ENCODE measurements around the gene GRB2.
"Not testable (repeated sequence)": the region's sequence is repeated elsewhere in the genome, so short reads cannot be mapped to it uniquely, and the experiment has no call there.

Gene GRB2

DNA sequence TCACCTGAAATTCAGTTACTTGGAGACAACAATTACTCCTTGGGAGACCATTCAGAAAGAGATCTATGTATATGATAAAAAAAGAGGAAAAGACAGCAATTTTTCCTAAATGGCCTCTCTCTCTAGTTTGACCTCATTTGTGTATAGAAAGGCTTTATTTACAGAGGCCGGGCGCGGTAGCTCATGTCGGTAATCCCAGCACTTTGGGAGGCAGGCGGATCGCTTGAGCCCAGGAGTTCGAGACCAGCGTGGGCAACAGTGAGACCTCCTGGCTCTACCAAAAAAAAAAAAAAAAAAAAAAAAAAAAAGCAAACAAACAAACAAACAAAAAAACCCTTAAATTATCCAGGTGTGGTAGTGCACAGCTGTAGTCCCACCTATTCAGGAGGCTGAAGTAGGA lies 20.7 kb downstream of the GRB2 start:
- no peak for DNase-seq

DNA sequence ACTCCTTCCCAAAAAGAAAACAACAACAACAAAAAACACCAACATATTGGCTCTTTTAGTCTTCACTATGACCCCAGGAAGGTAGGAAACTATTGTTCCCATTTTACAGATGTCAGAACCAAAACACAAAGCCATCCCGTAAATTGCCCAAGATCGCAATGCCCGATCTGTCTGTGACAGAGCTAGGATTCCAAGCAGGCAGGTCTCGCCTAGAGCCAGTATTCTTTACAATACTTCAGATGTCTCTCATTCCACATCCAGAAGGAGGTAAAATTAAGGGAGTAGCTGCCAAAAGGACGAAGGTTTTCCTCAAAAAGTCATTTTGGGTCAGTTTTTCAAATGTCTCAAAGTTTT lies 21.7 kb downstream of the GRB2 start:
- DNase-seq: no peak

DNA sequence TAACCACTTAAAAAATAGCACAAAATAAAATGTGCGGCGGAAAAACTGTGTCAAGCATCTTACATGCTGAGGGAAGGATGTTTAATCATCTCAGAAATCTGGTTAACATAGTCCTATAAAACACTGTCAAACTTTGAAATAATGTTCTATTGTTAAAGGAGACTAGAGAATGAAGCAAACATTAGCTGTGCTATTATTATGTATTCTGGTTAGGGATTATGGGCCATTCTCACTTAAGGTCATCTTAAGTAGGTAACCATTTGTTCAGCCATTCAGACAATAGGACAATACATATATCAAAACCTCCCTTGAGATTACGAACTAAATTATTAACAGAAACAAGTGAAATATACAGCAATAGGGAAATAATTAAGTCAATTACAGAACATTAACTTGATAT lies 24.7 kb downstream of the GRB2 start:
- DNase-seq: no peak

DNA sequence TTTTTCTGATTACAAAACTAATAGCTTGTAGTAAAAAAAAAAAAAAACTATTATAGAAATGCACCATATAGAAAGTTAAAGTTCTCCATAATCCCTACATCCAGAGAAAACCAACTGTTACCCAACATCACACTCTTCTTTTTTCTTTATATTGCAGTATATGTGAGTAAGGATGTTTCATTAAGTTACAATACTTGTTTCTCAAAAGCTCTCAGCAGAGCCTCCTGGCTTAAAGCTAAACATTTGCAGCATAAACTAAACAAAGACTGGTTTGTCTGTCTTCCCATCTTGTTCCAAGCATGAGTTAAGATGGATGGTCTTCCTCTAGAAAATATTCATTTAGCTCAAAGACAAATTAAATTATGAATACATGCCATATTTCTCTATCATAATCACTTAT lies 25.2 kb downstream of the GRB2 start:
- DNase-seq: no peak

DNA sequence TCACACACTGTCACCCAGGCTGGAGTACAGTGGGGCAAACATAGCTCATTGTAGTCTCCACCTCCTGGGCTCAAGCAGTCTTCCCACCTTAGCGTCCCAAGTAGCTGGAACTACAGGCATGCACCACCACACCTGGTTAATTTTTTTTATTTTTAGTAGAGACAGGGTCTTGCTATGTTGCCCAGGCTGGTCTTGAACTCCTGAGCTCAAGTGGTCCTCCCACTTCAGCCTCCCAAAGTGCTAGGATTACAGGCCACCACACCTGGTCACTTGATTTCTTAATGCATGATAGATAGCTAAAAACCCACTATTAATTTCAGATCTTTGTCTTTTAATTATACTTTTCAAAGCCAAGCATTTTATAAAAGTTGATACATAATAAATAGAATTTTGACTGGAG lies 26.1 kb downstream of the GRB2 start:
- not testable (repeated sequence) for DNase-seq

DNA sequence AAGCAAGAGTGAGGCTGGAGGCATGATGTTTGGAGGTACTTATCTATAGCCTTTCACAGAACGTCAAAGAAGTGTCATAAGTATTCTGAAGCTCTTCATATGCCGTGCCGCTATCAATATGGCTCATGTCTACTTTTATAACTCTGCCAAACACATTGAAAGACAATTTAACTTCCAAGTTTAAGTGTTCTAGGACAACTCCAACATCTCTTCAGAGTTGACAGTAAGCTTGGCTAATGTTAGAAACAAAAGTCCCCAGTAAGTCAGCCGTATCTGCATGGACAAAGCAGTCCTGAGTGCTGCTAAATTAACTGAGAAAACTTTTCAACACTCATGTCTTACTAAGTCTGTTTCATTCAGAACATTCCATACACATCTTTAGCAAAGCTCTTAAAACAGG lies 32.2 kb downstream of the GRB2 start:
- DNase-seq: no peak

DNA sequence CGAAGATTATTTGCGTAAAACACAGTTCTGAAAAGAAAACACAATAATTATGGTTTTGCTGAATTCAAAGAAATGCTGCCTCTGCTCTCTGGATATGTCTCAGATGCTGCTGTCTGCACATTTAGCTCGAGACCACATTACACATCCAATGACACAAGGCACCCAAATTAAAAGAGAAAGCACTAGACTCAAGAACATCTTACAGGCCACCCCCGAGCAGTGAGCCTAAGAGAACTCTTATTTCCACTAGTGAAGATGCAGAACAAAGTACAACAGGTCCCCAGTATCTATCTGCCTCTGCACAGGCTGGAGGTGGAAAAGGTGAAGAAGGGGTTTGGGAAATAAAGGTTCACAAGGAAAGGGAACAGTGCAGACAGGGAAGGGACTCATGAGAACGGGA lies 33.5 kb downstream of the GRB2 start:
- DNase-seq: no peak

DNA sequence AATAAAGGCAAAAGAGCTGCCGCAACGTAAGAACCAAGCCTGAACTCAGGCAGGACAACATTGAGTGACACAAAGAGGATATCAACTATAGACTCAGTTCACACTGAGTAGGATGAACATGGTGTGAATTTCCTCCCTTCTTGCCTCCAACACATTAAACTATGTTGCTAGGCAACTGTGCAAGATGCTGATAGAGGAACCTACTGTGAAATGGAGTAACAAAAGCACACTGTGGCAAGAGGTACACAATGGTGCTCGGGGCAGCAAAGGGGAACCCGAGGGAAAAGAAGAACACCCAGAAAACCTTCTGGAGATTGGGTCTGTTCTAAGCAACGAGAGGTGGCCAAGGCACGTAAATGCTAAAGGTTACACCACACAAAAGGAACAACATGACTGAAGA lies 34.1 kb downstream of the GRB2 start:
- no peak for DNase-seq

DNA sequence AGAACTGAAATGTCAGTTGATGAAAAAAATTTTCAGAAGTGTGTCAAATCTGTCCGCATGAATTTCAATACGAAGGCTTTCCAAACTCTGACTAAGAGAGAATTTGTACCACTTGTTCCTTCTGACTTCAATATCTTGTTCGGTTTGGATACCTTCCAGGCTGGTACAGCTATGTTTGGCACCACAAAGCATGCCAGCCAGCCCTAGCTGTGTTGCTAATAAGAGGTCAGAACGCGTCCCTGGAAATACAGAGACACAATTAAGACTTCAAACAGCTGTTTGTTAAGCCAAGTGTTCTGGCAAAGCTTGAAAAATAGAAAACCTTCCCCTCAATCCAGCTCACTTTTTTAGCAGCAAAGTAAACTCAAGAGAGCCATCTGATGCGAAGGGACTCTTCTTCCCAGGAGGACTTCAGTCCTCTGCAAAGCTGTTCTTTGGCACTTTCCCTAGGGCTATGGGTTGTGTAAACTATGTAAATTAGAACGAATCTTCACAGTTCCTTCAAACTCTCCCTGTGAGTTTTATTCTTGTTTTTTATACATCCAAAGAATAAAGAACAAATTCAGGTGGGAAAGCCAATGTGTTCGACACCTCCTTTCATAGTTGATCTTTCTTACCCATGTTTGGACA lies 35.1 kb downstream of the GRB2 start:
- no peak for DNase-seq

DNA sequence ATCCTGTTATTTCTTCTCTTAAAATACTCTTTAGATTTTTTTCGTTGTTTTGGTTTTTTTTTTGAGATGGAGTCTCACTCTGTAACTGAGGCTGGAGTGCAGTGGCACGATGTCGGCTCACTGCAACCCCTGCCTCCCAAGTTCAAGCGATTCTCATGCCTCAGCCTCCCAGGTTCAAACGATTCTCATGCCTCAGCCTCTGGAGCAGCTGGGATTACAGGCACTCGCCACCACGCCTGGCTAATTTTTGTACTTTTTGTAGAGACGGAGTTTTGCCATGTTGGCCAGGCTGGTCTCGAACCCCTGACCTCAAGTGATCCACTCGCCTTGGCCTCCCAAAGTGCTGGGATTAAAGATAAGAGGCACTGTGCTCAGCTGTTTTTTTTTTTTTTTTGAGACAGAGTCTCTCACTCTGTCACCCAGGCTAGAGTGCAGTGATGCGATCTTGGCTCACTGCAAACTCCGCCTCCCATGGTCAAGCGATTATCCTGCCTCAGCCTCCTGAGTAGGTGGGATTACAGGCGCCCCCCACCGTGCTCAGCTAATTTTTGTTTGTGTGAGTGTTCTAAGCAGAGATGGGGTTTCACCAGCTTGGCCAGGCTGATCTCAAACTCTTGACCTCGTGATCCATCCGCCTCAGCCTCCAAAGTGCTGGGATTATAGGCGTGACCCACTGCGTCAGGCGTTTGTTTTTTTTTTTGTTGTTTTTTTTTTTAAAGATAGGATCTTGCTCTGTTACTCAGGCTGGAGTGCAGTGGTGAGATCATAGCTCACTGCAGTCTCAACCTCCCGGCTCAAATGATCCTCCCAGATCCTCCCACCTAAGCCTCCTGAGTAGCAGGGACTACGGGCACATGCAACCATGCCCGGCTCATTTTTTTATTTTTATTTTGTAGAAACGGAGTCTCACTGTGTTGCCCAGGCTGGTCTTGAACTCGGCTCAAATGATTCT lies 37.4 kb downstream of the GRB2 start:
- not testable (repeated sequence) for DNase-seq

DNA sequence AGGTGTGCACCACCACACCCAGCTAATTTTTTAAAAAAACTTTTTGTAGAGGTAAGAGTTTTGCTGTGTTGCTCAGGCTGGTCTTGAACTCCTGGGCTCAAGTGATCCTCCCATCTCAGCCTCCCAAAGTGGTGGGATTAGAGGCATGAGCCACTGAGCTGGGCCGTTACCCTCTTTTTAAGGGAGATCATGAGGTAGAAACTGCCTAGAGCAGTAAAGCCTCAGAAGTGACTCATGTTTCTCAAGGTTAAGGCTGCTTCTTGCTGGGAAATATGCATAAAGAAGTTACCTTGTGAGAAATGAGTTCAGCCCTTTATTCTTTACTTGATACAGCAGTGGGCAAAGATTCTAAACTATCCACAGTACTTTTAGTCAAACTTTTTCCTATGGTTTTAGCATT lies 38.2 kb downstream of the GRB2 start:
- no peak for DNase-seq

DNA sequence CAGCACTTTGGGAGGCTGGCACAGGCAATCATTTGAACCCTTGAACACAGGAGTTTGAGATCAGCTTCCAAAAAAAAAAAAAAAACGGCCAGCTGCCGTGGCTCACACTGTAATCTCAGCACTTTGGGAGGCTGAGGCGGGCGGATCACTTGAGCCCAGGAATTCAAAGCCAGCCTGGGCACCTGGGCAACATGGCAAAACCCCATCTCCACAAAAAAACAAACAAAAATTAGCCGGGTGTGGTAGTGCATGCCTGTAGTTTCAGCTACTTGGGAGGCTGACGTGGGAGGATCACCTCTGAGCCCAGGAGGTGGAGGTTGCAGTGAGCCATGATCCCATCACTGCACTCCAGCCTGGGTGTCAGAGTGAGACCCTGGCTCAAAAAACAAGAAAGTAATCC lies 39.0 kb downstream of the GRB2 start:
- no peak for DNase-seq

DNA sequence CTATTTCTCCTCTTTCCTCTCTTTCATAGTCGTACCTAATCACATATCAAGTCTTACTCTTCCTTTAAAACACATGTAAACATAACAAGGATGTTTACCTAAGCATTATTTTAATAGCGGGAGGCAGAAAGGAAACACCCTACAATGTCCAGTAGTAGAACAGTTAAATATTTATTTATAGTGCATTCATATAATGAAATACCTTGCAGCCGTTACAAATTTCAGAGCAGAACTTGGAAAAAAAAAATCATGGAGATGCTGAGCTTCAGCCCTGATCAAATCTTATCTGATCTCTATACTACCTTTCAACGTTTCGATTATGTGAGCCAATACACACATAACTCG lies 39.6 kb downstream of the GRB2 start:
- DNase-seq: no peak

DNA sequence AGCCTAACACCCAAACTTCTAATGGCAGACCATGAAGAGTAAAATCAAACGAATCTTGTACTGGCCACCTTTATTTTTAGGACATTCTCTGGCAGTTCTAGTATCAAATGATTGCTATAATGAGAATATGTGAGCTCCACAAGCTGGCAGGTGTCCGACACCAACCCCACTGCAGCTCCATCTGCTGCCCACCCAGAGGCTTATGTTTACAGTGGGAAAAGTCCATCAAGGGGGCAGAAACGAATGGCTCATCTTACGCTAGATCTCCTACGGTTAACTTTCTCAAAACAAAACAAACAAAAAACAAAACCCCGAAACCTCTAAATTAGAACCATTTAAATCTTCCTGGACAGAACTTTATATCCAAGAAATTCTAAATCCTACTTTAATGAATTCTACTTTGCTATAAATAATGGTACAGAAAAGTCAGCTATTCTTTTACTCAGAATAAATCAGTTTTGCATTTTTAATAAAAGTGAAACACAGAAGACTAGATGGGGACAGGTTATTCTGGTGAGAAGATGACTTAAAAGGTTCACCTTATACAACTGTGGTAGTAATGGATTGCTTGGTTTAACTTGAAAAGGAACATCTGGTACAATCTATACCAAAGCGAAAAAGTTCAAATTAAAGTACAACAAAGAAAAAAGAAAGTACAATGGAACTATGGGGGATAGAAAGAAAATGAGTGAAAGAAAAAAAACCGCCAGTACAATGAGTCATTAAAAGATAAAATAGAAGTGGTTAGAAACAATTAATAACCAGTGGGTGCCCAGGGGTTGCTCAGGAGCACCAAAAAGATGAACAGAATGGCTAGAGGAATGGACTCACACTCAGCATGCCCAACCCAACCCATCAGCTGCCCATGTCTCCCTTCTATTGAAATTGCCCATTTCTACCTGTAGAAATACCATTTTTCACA lies 40.2 kb downstream of the GRB2 start:
- DNase-seq: no peak

DNA sequence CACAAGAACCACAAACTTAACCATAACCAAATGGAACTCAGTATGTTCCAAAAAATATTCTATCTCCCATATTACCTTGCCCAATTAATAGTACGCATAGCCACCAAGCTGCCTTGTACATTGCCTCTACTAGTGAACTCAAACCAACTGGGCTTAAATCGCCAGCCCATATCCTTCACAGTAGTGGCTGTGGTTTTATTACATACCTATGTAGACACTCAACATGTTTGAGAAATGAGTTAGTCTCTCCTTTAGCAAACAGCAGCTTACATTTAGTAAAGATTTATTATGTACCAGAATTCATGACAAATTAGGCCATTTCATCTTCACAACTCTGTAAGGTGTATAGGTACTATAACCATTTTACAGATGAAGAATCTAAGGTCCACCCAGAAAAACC lies 41.4 kb downstream of the GRB2 start:
- no peak for DNase-seq

DNA sequence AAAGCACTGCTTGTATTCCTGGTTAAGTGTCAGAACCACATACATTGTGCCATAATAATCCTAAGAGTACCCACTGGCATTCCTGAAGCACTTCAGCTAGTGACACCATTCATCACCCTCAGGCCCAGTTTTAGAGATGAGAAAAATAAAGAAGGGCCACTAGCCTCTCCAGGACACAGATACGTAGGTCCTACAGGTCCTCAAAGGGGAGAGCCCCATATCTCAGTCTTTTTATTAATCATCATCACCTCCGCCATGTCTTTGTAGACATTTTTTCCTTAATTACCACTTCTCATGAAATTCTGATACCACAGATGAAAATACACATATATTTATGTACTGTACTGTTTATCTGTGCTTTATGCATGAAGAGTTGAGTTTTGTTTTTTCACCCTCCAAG lies 43.5 kb downstream of the GRB2 start:
- DNase-seq: no peak

DNA sequence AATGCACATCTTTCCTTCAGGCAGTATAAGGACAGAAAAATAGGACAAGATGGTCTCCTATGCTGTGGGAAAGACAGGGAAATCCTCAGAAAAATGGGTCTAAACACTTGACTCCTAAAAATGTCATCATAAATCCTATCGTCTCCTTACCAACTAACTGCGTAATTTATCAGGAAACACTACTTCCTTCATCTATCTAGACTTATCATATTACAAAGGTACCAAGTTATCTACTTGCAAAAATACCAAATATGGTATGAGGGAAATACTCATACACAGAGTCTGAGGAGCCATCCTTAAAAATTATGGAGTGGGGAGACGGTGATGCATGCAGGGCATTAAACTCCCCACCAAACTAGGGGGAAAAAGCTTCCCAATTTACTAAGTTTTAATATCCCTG lies 44.1 kb downstream of the GRB2 start:
- DNase-seq: no peak

DNA sequence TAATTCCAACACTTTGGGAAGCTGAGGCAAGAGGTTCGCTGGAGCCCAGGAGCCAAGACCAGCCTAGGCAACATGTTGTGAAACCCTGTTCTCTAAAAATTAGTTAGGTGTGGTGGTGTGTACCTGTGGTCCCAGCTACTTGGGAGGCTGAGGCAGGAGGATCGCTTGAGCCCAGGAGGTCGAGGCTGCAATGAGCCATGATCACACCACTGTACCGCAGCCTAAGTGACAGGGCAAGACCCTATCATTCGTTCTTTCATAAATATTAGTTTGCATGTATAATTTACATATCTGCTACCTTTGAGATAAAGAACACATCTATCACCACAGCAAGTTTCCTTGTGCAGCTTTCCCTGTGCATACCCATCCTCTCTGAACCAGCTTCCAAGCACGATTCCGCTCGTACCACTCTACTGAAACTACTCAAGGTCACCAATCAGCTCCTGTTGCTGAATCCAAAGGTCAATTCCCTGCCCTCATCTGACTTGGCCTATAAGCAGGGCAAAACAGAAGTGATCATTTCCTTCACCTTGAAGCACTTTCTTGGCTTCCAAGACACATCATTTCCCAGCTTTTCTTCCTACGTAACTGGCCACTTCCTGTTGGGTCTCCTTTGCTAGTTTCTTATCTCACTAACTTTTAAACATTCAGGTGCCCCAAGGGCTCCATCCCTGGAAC lies 49.1 kb downstream of the GRB2 start:
- no peak for DNase-seq

DNA sequence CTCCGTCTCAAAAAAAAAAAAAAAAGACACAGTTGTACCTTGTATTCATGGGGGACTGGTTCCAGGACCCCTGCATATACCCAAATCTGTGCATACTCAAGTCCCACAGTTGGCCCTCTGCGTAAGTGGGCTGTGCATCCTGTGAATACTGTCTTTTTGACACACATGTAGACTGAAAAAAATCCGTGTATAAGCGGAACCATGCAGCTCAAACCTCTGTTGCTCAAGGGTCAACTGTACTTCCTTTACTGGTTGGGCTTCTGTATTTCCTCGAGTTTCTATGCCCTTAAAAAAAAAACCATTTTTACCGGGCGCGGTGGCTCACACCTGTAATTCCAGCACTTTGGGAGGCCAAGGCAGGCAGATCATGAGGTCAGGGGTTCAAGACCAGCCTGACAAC lies 52.3 kb downstream of the GRB2 start:
- DNase-seq: no peak

DNA sequence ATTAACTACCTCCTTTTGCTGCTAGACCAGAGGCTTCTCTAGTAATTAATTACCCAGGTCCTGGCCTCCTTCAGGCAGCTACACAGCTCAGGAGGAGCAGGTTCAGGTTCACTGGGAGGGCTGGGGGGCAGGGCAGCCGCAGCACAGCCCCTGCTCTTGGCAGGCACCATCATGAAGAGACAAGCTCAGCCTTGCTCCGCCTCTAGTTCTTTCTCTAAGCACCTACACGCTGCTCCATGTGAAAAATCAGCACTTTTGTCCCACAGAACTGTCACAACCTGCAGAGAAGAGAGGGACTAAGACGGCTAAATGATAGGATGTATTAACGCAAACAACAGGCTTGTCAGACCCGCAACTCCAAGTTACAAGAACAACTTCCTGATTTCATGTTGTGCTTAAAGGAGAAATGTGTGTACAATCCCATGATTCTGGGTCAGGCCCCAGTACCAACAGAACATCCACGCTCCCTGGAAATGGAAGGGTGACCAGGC lies 53.4 kb downstream of the GRB2 start:
- no peak for DNase-seq

DNA sequence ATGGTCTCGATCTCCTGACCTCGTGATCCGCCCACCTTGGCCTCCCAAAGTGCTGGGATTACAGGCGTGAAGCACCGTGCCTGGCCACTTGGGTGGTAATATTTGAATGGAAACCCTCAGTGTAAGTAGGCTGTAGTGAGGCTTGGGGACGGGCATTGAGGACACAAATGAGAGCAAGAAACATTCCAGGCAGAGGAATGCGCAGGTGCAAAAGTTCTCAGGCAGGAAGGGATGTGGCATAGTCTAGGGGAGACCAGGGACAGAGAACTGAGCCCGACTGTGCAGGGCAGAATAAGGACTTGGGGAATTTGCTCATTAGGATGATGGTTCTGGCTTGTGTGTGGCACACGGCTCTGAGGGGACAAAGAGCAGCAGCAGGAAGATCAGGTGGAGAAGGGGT lies 54.8 kb downstream of the GRB2 start:
- no peak for DNase-seq

DNA sequence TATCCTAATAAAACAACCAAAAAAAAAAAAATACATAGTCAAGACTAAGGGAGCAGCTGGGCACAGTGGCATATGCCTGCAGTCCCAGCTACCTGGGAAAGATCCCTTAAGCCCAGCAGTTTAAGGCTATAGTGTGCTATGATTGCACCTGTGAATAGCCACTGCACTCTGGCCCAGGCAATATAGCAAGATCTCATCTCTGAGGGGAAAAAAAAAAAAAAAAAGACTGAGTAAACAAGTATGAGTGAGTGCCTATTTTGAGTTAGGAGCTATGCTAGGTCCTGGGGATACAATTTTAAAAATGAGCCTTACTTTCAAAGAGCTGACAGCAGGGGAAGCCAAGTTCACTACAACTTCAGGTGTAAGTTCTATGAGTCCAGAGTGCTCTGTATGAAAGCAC lies 55.4 kb downstream of the GRB2 start:
- no peak for DNase-seq

DNA sequence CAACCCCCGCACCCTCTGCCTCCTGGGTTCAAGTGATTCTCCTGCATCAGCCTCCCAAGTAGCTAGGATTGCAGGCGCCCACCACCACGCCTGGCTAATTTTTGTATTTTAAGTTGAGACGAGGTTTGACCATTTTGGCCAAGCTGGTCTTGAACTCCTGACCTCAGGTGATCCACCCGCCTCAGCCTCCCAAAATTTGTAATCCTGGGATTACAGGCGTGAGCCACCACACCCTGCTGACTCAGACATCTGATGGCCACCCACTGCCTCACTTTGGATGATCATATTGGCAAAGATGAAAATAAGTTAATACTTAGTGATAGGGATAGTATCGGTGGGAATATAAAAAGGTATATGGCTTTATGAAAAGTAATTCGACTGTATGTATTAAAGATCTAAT lies 55.9 kb downstream of the GRB2 start:
- DNase-seq: no peak
